A549 (cell line): ENCODE data around the gene SSH2. TPM values are rescaled to one million over a fixed set of nuclear protein-coding genes. Genes with fewer than 3 reads are reported as not detected.

Experiments
- ATAC-seq, 2 experiments: fragments of 200-7000 bp in 1 of 2; fragments of >200 bp in 1 of 2; cut with Nextera tagmentation in 1 of 2; cut with Tn5 transposase in 1 of 2; 3 replicates each; pipeline versions ENCODE4 v1.8.0 to v1.9.1; 2018 to 2020; ENCODE audit warnings: mild to moderate bottlenecking in 1 of 2, moderate library complexity in 1 of 2
- CTCF ChIA-PET: fragments of 300-600 bp; sonication (Branson Sonifier 250); formaldehyde crosslinking; extraction: SDS; loops from one replicate; lab custom pipeline; 2021; ENCODE audit warnings: antibody characterized with exemption, inconsistent platforms; lab: Yijun Ruan, JAX
- POLR2A ChIA-PET: fragments of 350-600 bp; formaldehyde crosslinking; extraction: SDS; loops from one replicate; lab custom pipeline; 2021; ENCODE audit warnings: antibody characterized with exemption, inconsistent platforms; lab: Yijun Ruan, JAX
- DNase-seq, 2 experiments: peaks; one replicate each; pipeline versions ENCODE4 v3.0.0 to v3.0.0-alpha.2; 2011 to 2016; ENCODE audit warnings: low read depth in 1 of 2, low spot score in 1 of 2
- FAIRE-seq: peaks from 2 replicates; lab custom pipeline; 2011; peaks lifted over from hg19 to GRCh38; lab: Jason Lieb, UNC
- H3K27ac ChIP-seq, 2 experiments: fragments of >200 bp; sonication (Bioruptor Twin); formaldehyde crosslinking; 3 replicates each; pipeline ENCODE4 v1.5.1; 2016 to 2017
- H3K4me1 ChIP-seq: fragments of >200 bp; sonication (Bioruptor Twin); formaldehyde crosslinking; 3 replicates; pipeline ENCODE4 v1.6.1; 2016
- H3K4me2 ChIP-seq: fragments of >200 bp; sonication (Bioruptor Twin); formaldehyde crosslinking; 3 replicates; pipeline ENCODE4 v1.6.1; 2016
- H3K4me3 ChIP-seq: fragments of >200 bp; sonication (Bioruptor Twin); formaldehyde crosslinking; 3 replicates; pipeline ENCODE4 v1.5.1; 2016
- H3K9me3 ChIP-seq: fragments of >200 bp; sonication (Bioruptor Twin); formaldehyde crosslinking; 3 replicates; pipeline ENCODE4 v1.6.1; 2016
- BCL3 ChIP-seq: fragments of >200 bp; sonication (Bioruptor Twin); formaldehyde crosslinking; IDR thresholded peaks from 3 replicates; pipeline ENCODE4 v1.6.1; 2016
- CBX2 ChIP-seq: fragments of 200-600 bp; sonication (generic); IDR thresholded peaks from 2 replicates; pipeline ENCODE4 v1.6.1; 2016; ENCODE audit warnings: low read depth, mild to moderate bottlenecking, borderline replicate concordance
- CEBPB ChIP-seq, 2 experiments: fragments of >200 bp in 1 of 2; sonication (Bioruptor Twin) in 1 of 2; formaldehyde crosslinking in 1 of 2; IDR thresholded peaks; 2 replicates each; pipeline ENCODE4 v1.6.1; 2012 to 2016
- CHD4 ChIP-seq: fragments of 200-600 bp; sonication (generic); IDR thresholded peaks from 2 replicates; pipeline ENCODE4 v1.6.1; 2016; ENCODE audit warnings: antibody characterized with exemption, mild to moderate bottlenecking, borderline replicate concordance
- EHMT2 ChIP-seq: fragments of 200-600 bp; sonication (generic); IDR thresholded peaks from 2 replicates; pipeline ENCODE4 v1.6.1; 2016; ENCODE audit warnings: antibody characterized with exemption, low read depth, mild to moderate bottlenecking, moderate library complexity
- ESRRA ChIP-seq: fragments of 150-350 bp; IDR thresholded peaks from 2 replicates; pipeline ENCODE4 v1.6.1; 2014; ENCODE audit warnings: mild to moderate bottlenecking, low read length, borderline replicate concordance
- FOSB ChIP-seq: fragments of 250-450 bp; sonication (Bioruptor Pico); IDR thresholded peaks from 2 replicates; pipeline ENCODE4 v1.5.0; 2020; ENCODE audit warnings: mild to moderate bottlenecking, moderate library complexity
- HOXB13 ChIP-seq: fragments of 250-450 bp; sonication (Bioruptor Pico); IDR thresholded peaks from 2 replicates; pipeline ENCODE4 v1.5.0; 2020; ENCODE audit warnings: low read depth, mild to moderate bottlenecking, moderate library complexity
- HOXB5 ChIP-seq: fragments of 250-450 bp; sonication (Bioruptor Pico); IDR thresholded peaks from 2 replicates; pipeline ENCODE4 v1.5.0; 2020; ENCODE audit warnings: mild to moderate bottlenecking, moderate library complexity
- JUNB ChIP-seq: fragments of >200 bp; sonication (Bioruptor Twin); formaldehyde crosslinking; IDR thresholded peaks from 2 replicates; pipeline ENCODE4 v1.6.1; 2016
- KDM1A ChIP-seq: fragments of 200-600 bp; sonication (generic); IDR thresholded peaks from 2 replicates; pipeline ENCODE4 v1.6.1; 2016; ENCODE audit warnings: low read depth, mild to moderate bottlenecking
- KDM5A ChIP-seq: fragments of 200-600 bp; sonication (generic); IDR thresholded peaks from 2 replicates; pipeline ENCODE4 v1.6.1; 2016; ENCODE audit warnings: antibody characterized with exemption, mild to moderate bottlenecking
- MAX ChIP-seq: IDR thresholded peaks from 2 replicates; pipeline ENCODE4 v1.6.1; 2012
- PHF8 ChIP-seq: fragments of 200-600 bp; sonication (generic); IDR thresholded peaks from 2 replicates; pipeline ENCODE4 v1.6.1; 2016; ENCODE audit warnings: low read depth, mild to moderate bottlenecking, antibody characterized with exemption, moderate library complexity, borderline replicate concordance
- RARB ChIP-seq: fragments of 250-450 bp; sonication (Bioruptor Pico); IDR thresholded peaks from 2 replicates; pipeline ENCODE4 v1.8.0; 2021; ENCODE audit warnings: mild to moderate bottlenecking, moderate library complexity
- RFX5 ChIP-seq: fragments of 450-650 bp; IDR thresholded peaks from 2 replicates; pipeline ENCODE4 v1.7.1; 2014; ENCODE audit warnings: antibody characterized with exemption, mild to moderate bottlenecking, moderate library complexity
- SMC3 ChIP-seq: fragments of >200 bp; sonication (Bioruptor Twin); formaldehyde crosslinking; IDR thresholded peaks from 3 replicates; pipeline ENCODE4 v1.6.1; 2018; ENCODE audit warnings: inconsistent platforms
- TFCP2L1 ChIP-seq: fragments of 250-450 bp; sonication (Bioruptor Pico); IDR thresholded peaks from 2 replicates; pipeline ENCODE4 v1.5.0; 2021; ENCODE audit warnings: mild to moderate bottlenecking
- TP53 ChIP-seq: fragments of 250-450 bp; sonication (Bioruptor Pico); IDR thresholded peaks from 2 replicates; pipeline ENCODE4 v1.5.0; 2021; ENCODE audit warnings: mild to moderate bottlenecking, moderate library complexity
- ZFP36 ChIP-seq: fragments of 450-650 bp; IDR thresholded peaks from 2 replicates; pipeline ENCODE4 v1.6.1; 2014; ENCODE audit warnings: borderline replicate concordance; ENCODE audit not compliant: partially characterized antibody
- ZNF302 ChIP-seq: fragments of 250-450 bp; sonication (Bioruptor Pico); IDR thresholded peaks from 2 replicates; pipeline ENCODE4 v1.9.0; 2021; ENCODE audit warnings: inconsistent platforms, mild to moderate bottlenecking, moderate library complexity
- WGBS: methylation state at CpG from one replicate; pipeline ENCODE4 v1.1.6; 2017; ENCODE audit errors: missing lambda C conversion rate; 5-methylcytosine and 5-hydroxymethylcytosine counted together
- polyA plus RNA-seq, 4 experiments: library from polyadenylated mRNA; depleted of rRNA in 3 of 4; stranded (reverse); fragments of >200 nt; fragmentation: RNase III in 1 of 4; extraction: RNeasy Plus Mini Kit Qiagen cat#74134 plus additional on column Dnase treatment in 1 of 4; gene quantifications; 2 replicates in 3 of 4; 3 replicates in 1 of 4; pipeline ENCODE4 v1.2.3, GENCODE V29; 2011 to 2017

The SSH2 gene
- polyA plus RNA-seq, 2 of the 4 experiments (the other 2 are of a cell fraction) = 20.7 to 24.5 TPM

GRCh38 chr17:29588562-29589411 is 341.2 kb downstream of the SSH2 start:
- TF ChIP-seq PHF8 (no peak), TP53 (CRISPR knock-in tag) (no peak), MAX (peak; percentile 45)
- 2% methylated on average over 20 of the region's 72 CpGs for WGBS
- DNase-seq (peak; percentile 52 to 70), ATAC-seq (peak; percentile 1 to 2; a peak in 4 of 6 replicates), FAIRE-seq (no peak)
- Histone ChIP-seq H3K4me1 (peaks cover 53% of the 10 kb centered on the region), H3K4me2 (peak overlapping the region; percentile 98), H3K9me3 (no peaks in the 10 kb centered on the region), H3K4me3 (peak overlapping the region; percentile 82), H3K27ac (peak overlapping the region; percentile 95 to 96)
- ChIA-PET POLR2A (interaction anchor here (1.5 kb wide), 1 partner anchor 22 kb away, joined by 5 read pairs; the partner anchor contains the start of gene ABHD15), CTCF (interaction anchor here (0.6 to 16.7 kb wide), 14 partner anchors 8 to 504 kb away, joined by 3 to 383 read pairs (median 4); partner anchors contain the start of genes ABHD15 and TP53I13)

- Histone ChIP-seq H3K4me3 (peak overlapping the region; percentile 82), H3K4me2 (peak overlapping the region; percentile 98), H3K4me1 (peaks cover 53% of the 10 kb centered on the region), H3K27ac (peak overlapping the region; percentile 95 to 96), H3K9me3 (no peaks in the 10 kb centered on the region)
- CTCF ChIA-PET = interaction anchor here (0.6 to 16.7 kb wide), 17 partner anchors 9 to 505 kb away, joined by 3 to 383 read pairs (median 4); partner anchors contain the start of genes ABHD15 and TP53I13
- DNase-seq (no peak), FAIRE-seq (no peak), ATAC-seq (no peak)
- TF ChIP-seq CHD4 = no peak
- no peak for TF ChIP-seq ZNF302 (CRISPR knock-in tag)
- no peak for TF ChIP-seq ZFP36
- TF ChIP-seq KDM5A = no peak
- no peak for TF ChIP-seq HOXB5
- TF ChIP-seq KDM1A = no peak
- no peak for TF ChIP-seq FOSB (CRISPR knock-in tag)
- no peak for TF ChIP-seq TFCP2L1 (CRISPR knock-in tag)
- no peak for TF ChIP-seq JUNB
- no peak for TF ChIP-seq MAX
- TF ChIP-seq RARB (CRISPR knock-in tag) = no peak
- TF ChIP-seq PHF8 = no peak
- POLR2A ChIA-PET = interaction anchor here (1.5 kb wide), 1 partner anchor 21 kb away, joined by 5 read pairs; the partner anchor contains the start of gene ABHD15
- 38% methylated on average over 8 of the region's 8 CpGs for WGBS
Measured at GRCh38 chr17:29588017-29588561, 341.9 kb downstream of the SSH2 start.

GRCh38 chr17:29587591-29587990 is 342.4 kb downstream of the SSH2 start:
- TF ChIP-seq ESRRA (no peak), CEBPB (IDR thresholded peaks at IDR 0.05) (no peak), HOXB13 (CRISPR knock-in tag) (no peak), TP53 (CRISPR knock-in tag) (no peak), EHMT2 (no peak), RFX5 (no peak), CBX2 (no peak), BCL3 (no peak), SMC3 (no peak), KDM5A (no peak)
- Histone ChIP-seq H3K4me3 (peak overlapping the region; percentile 82), H3K4me1 (peaks cover 50% of the 10 kb centered on the region), H3K27ac (peak overlapping the region; percentile 95 to 96; a peak in 4 of 6 replicates), H3K9me3 (no peaks in the 10 kb centered on the region), H3K4me2 (peak overlapping the region; percentile 98)
- ATAC-seq = no peak
- DNase-seq = no peak
- CTCF ChIA-PET = interaction anchor here (0.6 to 16.7 kb wide), 15 partner anchors 9 to 505 kb away, joined by 3 to 383 read pairs (median 4); partner anchors contain the start of genes ABHD15 and TP53I13
- FAIRE-seq = no peak
- 88% methylated on average over 6 of the region's 6 CpGs for WGBS
- POLR2A ChIA-PET = interaction anchor here (1.5 kb wide), 1 partner anchor 21 kb away, joined by 5 read pairs; the partner anchor contains the start of gene ABHD15
